Left lung (tissue), 10 donors: Measurements from ENCODE around the gene GDPD5. TPM values are rescaled to one million over a fixed set of nuclear protein-coding genes. Genes with fewer than 3 reads are reported as not detected.

Experiments
- ATAC-seq: fragments of 200-7000 bp; cut with Tn5 transposase; one replicate; pipeline ENCODE4 v1.9.1; 2020; ENCODE audit warnings: moderate library complexity
- DNase-seq, 4 donors: peaks; one replicate each; pipeline ENCODE4 v3.0.0-alpha.2; 2013 to 2020
- H3K27ac ChIP-seq, 2 donors: fragments of 200-600 bp; sonication (generic) in 1 of 2; one replicate each; pipeline versions ENCODE4 v1.5.0 to v1.8.0; 2020 to 2021
- H3K27me3 ChIP-seq, 2 donors: fragments of 200-600 bp; sonication (generic) in 1 of 2; one replicate each; pipeline versions ENCODE4 v1.5.0 to v1.8.0; 2020 to 2021
- H3K36me3 ChIP-seq, 2 donors: fragments of 200-600 bp; sonication (generic) in 1 of 2; one replicate each; pipeline versions ENCODE4 v1.5.0 to v1.8.0; 2020 to 2021
- H3K4me1 ChIP-seq, 2 donors: fragments of 200-600 bp; one replicate each; pipeline ENCODE4 v1.8.0; 2021
- H3K4me3 ChIP-seq, 2 donors: fragments of 200-600 bp; sonication (generic) in 1 of 2; one replicate each; pipeline versions ENCODE4 v1.5.0 to v1.8.0; 2020 to 2021; ENCODE audit warnings: mild to moderate bottlenecking in 1 of 2
- H3K9me3 ChIP-seq, 2 donors: fragments of 200-600 bp; sonication (generic) in 1 of 2; one replicate each; pipeline versions ENCODE4 v1.5.0 to v1.8.0; 2020 to 2021
- CTCF ChIP-seq, 2 donors: fragments of 200-600 bp; sonication (generic) in 1 of 2; IDR thresholded peaks; one replicate each; pipeline versions ENCODE4 v1.5.0 to v1.8.0; 2021; ENCODE audit warnings: antibody characterized with exemption in 2 of 2
- intact Hi-C, 2 donors: fragments of 100-400 bp; cut with DNase I; formaldehyde crosslinking; loops; one replicate each; pipeline versions ENCODE4 v1.11.2 to v1.14.2; 2022
- polyA plus RNA-seq, 6 donors: library from polyadenylated mRNA; unstranded; fragments of 120-200 nt; gene quantifications; one replicate each; pipeline ENCODE4 v1.2.1, GENCODE V29; 2013; ENCODE audit not compliant: insufficient read length in 6 of 6
- total RNA-seq, 2 donors: library from RNA; stranded (reverse); fragmentation: NEBNext Ultra II Directional; extraction: Animal tissue kit (Norgen Biotek cat#: 25700); gene quantifications; one replicate each; pipeline ENCODE4 v1.2.1, GENCODE V29; 2021
- donor health status: DM: no; HTN: yes; CAD: no.
- donor health status: DM: no; HTN: no; CAD: no.

Gene GDPD5
- total and polyA plus RNA-seq, 8 donors, result 10.5 to 34.8 (median 27.6) TPM

GRCh38 chr11:75530577-75530976, 4.8 kb upstream of the GDPD5 start:
- Histone ChIP-seq H3K4me1 (peaks cover 4 to 5% of the 10 kb centered on the region in 2 donors), H3K9me3 (no peaks in the 10 kb centered on the region), H3K4me3 (no peak overlapping the region), H3K27ac (no peak overlapping the region), H3K27me3 (peaks cover 0 to 10% of the 10 kb centered on the region in 2 donors), H3K36me3 (no peaks in the 10 kb centered on the region)
- no peak for ATAC-seq
- intact Hi-C loops, result loop anchor here in 1 of 2 donors (5.0 kb wide), 1 partner anchor 83 kb away; no protein-coding TSS in a partner anchor
- no peak for DNase-seq
- TF ChIP-seq CTCF (IDR thresholded peaks at IDR 0.05), result no peak

- Histone ChIP-seq H3K36me3 (no peaks in the 10 kb centered on the region), H3K9me3 (no peaks in the 10 kb centered on the region), H3K4me3 (no peak overlapping the region), H3K27ac (no peak overlapping the region), H3K27me3 (peaks cover 0 to 30% of the 10 kb centered on the region in 2 donors), H3K4me1 (peaks cover 11 to 24% of the 10 kb centered on the region in 2 donors)
- DNase-seq, result no peak
- no peak for TF ChIP-seq CTCF (IDR thresholded peaks at IDR 0.05)
- ATAC-seq, result no peak
- intact Hi-C loops, result loop anchor here in 1 of 2 donors (5.0 kb wide), 1 partner anchor 81 kb away; no protein-coding TSS in a partner anchor
These were observed 2.4 kb upstream of the GDPD5 start for GRCh38 chr11:75527938-75528735.

- intact Hi-C loops, result loop anchor here in 1 of 2 donors (5.0 kb wide), 1 partner anchor 80 kb away; no protein-coding TSS in a partner anchor
- peaks cover 11 to 24% of the 10 kb centered on the region in 2 donors for H3K4me1 ChIP-seq
- no peak for DNase-seq
- no peak for TF ChIP-seq CTCF (IDR thresholded peaks at IDR 0.05)
- H3K9me3 ChIP-seq, result no peaks in the 10 kb centered on the region
- no peak for ATAC-seq
- H3K27ac ChIP-seq, result no peak overlapping the region
- no peak overlapping the region for H3K4me3 ChIP-seq
- peaks cover 0 to 30% of the 10 kb centered on the region in 2 donors for H3K27me3 ChIP-seq
- H3K36me3 ChIP-seq, result no peaks in the 10 kb centered on the region
These were observed 1.4 kb upstream of the GDPD5 start for GRCh38 chr11:75527130-75527529.

GRCh38 chr11:75526192-75526541, 426 bp upstream of the GDPD5 start:
- intact Hi-C loops, result loop anchor here in 1 of 2 donors (5.0 kb wide), 1 partner anchor 79 kb away; no protein-coding TSS in a partner anchor
- ATAC-seq, result no peak
- H3K4me1 ChIP-seq, result peaks cover 11 to 24% of the 10 kb centered on the region in 2 donors
- H3K27me3 ChIP-seq, result peaks cover 0 to 30% of the 10 kb centered on the region in 2 donors
- no peak overlapping the region for H3K27ac ChIP-seq
- peak overlapping the region; percentile 48 to 63 for H3K4me3 ChIP-seq
- no peak for DNase-seq
- H3K36me3 ChIP-seq, result no peaks in the 10 kb centered on the region
- H3K9me3 ChIP-seq, result no peaks in the 10 kb centered on the region
- no peak for TF ChIP-seq CTCF (IDR thresholded peaks at IDR 0.05)

- no peak for ATAC-seq
- TF ChIP-seq CTCF (IDR thresholded peaks at IDR 0.05), result no peak
- Histone ChIP-seq H3K4me3 (peak overlapping the region; percentile 48 to 63), H3K27me3 (peaks cover 0 to 30% of the 10 kb centered on the region in 2 donors), H3K9me3 (no peaks in the 10 kb centered on the region), H3K4me1 (peaks cover 11 to 24% of the 10 kb centered on the region in 2 donors), H3K27ac (no peak overlapping the region), H3K36me3 (no peaks in the 10 kb centered on the region)
- DNase-seq, result peak in 1 of 4 donors; percentile 80
- intact Hi-C loops, result loop anchor here in 1 of 2 donors (5.0 kb wide), 1 partner anchor 78 kb away; no protein-coding TSS in a partner anchor
These were observed 892 bp downstream of the GDPD5 start for GRCh38 chr11:75524665-75525432.
